HG02798 (cell line): ENCODE measurements around the gene PLPP7.
"Not testable (repeated sequence)": the region's sequence is repeated elsewhere in the genome, so short reads cannot be mapped to it uniquely, and the experiment has no call there.

Experiments used
- ATAC-seq: cut with Tn5 transposase; IDR thresholded peaks from one replicate; pipeline ENCODE4 v1.9.1; 2021; ENCODE audit warnings: mild to moderate bottlenecking; ENCODE audit not compliant: unreplicated experiment, poor library complexity

The PLPP7 gene

DNA sequence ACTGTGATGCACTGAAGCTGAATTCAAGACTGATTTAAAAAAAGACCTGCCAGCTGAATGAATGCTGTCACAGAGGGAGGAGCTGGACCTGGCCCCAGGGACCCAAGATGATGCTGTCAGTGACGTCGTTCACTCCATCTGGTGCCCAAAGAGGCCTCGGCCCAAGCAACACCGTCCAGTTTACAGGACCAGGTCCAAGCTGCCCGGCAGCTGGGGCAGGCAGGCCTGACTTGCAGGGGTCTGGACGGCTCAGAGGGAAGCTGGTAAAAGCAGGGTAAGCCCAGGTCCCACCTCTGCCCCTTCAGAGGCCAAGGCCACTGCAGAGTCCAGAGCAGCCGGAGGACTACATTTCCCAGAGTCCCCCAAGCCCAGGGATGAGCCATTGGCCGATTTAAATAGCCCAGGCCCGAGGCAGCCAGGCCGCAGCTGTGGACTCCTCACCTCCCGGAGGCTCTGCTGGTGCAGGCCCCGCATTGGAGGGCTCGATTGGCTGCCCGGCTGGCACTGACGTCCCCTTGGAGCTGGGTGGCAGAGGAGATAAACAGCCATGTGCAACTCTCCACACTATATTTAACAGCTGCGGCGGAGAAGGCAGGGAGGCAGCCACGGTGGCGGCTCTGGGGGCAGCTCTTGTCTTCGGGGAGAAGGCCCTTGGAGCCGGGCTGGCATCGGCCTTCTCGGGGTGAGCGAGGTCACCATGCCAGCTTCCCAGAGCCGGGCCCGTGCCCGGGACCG is at the start of gene PLPP7:
Gene PLPP7, plus strand, starts transcription at position 423 of the 735 bp plus-strand sequence. Its CDS starts 275 bp downstream, at position 698.
- ATAC-seq = no peak

DNA sequence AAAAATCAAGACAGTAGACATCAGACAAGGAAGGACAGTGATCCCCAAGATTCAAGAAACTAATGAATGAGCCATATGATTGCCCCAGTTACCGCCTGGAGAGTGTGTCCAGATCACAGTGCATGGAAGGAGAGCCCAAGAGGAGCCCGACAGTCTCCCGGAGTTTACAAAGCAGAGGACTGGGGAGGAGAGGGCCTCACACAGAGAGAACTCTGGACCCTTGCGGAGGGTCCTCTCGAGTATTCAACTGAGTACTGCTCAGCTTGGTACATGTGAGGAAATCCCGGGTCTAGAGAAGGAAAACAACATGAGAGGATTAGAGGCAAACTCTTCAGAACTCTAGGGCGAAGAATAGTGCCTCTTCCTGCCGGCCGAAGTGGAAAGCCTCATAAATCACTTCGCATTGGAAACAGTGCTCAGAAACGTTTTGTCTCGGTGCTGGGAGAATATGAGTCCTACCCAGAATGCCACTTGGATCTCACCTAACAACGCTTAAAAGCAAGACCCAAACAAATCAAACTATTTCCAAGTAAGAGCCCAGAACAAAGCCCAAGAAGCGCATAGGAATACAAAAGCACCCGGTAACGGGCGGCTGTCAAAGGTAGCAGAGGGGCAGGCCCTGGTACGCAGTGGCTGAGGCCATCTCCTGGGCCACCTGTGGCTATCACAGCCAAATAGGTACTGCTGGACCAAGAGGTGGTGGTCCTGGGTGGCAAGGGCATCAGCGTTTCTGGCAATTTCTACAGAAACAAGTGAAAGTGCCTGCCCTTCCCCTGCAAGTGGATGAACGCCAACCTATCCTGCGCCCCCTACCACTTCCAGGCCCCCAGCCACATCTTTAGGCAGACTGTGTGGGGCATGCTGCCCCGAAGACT is 49.2 kb upstream of the PLPP7 start:
- ATAC-seq = no peak

DNA sequence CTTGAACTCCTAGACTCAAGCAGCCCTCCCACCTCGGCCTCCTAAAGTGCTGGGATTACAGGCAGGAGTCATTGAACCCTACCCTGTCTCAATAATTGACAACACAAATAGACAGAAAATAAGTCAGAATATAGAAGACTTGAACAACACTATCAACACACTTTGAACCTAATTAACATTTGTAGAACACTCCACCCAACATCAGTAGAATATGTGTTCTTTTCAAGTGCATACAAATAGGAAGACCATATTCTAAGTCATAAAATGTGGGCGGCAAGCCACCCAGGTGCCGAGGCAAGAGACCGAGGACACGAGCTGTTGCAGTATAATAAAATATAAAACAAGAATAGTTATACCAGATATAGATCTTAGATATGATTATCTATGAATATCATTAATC is 45.2 kb upstream of the PLPP7 start:
- ATAC-seq = not testable (repeated sequence)

DNA sequence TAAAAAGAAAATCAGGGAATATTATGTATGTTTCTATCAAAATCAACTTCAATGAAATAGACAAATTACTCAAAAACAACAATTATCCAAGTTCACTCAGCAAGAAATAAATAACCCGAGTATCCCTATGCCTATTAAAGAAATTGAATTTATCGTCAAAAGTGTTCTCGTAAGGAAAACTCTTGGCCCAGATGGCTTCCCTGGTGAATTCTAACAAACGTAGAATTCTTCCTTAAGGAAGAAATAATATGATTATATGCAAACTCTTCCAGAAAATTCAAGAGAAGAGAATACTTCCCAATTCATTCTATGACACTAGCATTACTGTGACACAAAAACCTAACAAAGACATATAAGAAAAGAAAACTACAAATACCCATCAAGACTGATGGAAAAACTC is 42.9 kb upstream of the PLPP7 start:
- ATAC-seq = no peak

DNA sequence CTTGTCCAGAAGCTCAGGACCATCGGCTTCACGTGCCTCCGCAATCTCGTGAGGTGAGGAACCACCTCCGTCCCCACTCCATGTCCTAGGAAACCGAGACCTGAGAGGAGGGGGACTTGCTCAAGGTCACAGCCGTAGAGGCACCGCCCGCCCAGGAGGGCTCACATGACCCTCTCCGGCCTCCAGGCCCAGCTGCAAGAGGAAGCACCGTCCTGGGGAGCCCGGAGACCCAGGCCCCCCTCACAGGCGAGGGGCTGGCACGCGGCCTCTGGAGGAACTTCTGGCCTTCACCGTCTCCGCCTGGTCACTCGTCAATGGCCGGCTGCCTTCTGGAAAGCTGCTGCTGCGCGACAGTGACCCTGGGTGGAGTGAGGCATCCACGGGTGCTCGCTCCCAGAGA is 37.4 kb upstream of the PLPP7 start:
- no peak for ATAC-seq

DNA sequence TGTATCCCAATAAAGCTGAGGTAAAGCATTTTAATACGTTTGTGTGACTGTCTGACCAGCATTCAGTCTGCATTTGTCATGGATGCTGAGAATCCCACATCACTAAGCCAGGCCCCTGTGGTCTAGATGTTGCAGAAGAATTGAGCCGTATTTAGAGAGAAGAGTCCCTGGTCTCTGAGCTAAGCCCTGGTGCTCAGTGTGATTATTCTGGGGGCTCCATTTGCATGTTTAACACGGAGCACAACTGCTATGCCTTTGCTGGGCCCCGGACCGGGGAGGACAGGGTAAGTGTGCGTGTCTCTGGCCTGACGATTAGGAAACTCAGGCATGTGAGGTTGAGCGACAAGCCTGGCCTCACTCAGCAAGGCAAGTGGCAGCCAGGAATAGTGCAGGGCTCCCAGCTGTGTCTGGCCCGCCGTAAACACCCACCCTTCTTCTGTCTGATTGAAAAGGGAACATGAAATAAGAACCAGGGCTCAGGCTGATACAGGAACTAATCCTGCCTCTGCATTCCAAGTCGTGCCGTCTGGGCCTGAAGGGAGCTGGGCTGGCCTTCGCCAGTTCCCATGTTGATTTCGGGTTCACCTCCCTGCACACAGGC is 35.5 kb upstream of the PLPP7 start:
- no peak for ATAC-seq

DNA sequence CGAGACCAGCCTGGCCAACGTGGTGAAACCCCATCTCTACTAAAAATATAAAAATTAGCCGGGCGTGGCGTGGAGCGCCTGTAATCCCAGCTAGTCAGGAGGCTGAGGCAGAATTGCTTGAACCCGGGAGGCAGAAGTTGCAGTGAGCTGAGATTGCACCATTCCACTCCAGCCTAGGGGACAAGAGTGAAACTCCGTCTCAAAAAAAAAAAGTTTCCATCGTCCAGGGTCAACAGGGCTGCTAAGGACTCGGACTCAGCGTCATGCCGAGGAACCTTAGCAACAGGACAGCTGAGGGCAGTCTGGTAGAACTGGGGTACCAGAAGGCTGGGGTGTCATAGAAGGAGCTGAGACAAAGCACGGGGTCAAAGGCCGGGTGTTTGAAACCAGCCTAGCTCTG is 34.9 kb upstream of the PLPP7 start:
- no peak for ATAC-seq

DNA sequence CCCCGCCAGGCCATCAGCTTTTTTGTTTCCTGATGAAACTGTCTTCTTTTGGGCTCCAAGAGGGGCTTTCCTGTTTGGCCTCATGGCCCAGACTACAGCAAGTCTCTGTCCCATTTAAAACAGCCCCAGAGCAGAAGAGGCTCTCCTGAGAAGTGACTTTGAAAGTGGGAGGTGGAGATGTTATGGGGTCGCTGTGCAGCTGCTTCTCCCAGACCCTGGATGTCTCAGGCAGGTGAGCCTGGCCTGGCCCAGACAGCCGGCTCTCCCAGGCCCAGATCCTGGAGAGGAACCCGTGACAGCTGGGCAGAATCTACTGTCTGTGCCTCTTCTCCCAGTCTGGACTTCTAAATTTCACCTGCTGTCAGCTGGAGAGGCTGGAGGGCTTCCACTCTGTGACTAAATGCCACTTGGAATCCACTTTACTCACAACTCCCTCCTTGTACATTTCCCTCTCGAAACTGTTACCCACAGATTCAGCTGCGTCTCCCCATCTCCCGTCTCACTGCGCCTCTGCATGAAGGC is 33.8 kb upstream of the PLPP7 start:
- ATAC-seq = no peak

DNA sequence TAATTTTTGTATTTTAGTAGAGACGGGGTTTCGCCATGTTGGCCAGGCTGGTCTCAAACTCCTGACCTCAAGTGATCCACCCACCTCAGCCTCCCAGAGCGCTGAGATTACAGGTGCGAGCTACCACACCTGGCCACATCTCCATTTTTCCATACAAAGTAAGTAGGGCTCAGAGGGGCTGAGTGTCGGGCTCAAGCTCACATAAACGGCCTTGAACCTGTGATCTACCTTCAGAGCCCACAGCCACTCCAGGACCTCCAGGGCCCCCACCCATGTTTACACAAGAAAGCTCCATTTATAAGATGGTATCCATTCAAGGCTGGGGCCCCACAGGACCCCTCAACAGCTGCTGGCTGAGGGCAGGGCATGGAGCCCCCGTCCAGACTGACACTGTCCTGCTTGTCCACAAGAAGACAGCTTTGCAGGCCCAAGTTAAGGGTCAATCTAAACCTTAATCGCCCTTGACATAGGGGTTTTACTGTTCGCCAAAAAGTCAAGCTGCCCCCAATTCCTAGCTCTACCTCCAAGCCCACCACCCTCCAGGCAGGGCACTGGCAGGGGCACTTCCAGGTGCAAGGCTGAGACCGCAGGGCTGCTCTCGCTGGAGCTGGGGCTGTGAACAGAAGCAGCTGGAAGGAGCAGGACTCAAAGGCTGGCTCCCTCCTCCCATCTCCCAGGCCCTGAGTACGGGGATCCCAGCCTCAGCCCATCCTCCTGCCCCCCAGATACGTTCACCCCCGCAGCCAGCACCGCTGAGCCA is 32.1 kb upstream of the PLPP7 start:
- ATAC-seq = no peak

DNA sequence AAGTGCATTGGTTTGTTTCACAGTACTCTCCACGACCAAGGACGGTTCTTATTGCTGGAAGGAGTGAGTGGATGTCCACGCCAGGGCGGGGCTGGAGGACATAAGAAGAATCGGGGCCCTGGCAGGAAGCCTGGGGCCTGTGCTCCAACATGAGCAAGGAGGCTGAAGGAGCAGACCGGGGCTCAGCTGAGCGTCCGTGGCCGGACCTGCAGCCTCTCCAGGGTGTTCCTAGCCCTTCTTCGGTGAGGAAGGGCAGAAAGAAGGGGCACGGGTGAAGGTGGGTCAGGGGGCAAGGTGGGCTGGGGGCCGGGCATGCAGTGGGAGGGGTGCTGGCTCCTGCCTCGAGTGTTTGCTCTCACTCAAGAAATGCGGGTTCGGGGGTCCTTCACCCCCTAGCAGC is 31.3 kb upstream of the PLPP7 start:
- no peak for ATAC-seq

DNA sequence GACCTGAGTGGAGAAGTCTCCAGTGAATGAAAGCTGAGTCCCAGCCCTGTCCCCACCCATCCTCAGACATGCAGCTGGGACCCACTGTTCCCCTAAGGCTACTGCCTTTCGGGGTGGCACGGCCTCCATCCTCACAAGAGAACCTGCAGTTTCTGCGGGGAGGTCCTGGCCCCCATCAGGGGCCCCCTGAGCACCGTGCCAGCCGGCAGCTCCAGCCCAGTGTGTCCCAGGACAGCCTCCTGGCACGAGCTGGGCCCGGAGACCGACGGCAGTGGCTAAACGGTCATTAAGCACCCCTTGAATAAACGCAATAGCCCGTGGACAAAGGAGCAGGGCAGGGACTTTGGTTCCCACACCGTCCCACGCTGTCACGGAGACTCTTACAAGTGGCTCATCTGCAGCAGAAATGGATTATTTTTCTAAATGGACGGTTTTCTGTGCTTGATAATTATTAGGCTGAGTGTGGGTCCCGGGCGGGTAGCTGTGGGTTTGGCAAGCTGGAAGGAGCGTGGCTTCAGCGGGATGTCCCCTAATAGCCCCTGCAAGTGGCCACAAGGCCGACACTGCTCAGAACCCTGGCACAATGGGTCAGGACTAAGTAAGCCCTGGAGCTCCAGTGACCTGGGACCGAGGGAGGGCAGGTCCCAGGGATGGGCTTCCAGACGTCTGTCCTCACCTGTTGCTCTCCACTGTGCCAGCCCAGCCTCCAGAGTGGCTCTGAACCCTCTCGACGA is 30.7 kb upstream of the PLPP7 start:
- no peak for ATAC-seq

DNA sequence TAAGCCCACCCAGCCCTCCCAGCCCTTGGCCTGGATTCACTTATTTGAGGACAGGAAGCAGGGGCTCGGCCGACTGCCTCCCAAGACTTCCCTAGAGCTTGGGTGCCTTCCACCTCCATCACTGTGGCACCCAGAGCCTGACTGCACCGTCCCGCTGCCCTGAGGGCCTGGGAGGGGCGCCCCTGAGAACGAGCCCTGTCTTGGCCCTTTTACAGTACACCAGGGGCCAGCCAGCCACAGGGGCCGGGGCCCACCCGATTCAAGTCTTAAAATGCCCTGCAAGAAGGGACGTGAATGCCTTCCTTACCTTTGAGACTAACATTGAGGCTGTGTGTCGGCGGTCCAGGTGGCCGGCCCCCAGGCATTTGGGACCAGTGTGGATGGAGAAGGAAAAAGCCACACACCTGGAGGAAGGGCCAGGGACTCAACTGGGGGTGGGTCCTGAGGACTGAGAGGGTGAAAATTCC is 30.1 kb upstream of the PLPP7 start:
- ATAC-seq = no peak

DNA sequence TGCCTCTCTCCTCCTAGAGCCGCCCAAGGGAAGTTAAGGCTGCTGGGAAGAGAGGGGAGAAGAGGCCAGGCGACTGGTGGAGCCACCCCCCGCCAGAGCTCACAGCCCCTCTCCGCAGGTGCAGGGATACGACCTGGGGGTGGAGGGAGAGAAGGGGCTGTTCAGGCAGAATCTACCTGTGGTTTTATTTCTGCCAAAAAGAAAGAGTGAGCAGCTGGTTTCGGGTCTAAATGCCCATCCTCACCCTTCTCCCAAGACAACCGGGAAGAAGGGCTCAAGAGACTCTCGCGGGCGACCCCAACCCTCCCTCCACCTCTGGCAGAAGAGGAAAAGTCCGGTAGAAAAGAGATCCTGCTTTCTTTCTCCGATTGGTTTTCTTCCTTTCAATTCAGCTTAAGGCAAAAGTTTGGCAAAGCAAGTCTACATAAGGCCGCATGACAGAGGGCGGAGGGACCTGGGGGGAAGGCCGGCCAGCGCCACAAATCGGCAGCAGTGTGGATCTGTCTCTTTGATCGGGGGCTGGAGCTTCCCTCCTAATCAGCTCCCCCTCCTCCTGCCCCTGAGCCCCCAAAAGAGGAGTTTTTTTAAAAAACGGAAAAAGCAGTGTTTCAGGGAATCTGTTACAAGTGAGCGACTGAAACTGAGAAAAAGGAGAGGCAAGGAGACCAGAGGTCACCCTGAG is 29.5 kb upstream of the PLPP7 start:
- no peak for ATAC-seq

DNA sequence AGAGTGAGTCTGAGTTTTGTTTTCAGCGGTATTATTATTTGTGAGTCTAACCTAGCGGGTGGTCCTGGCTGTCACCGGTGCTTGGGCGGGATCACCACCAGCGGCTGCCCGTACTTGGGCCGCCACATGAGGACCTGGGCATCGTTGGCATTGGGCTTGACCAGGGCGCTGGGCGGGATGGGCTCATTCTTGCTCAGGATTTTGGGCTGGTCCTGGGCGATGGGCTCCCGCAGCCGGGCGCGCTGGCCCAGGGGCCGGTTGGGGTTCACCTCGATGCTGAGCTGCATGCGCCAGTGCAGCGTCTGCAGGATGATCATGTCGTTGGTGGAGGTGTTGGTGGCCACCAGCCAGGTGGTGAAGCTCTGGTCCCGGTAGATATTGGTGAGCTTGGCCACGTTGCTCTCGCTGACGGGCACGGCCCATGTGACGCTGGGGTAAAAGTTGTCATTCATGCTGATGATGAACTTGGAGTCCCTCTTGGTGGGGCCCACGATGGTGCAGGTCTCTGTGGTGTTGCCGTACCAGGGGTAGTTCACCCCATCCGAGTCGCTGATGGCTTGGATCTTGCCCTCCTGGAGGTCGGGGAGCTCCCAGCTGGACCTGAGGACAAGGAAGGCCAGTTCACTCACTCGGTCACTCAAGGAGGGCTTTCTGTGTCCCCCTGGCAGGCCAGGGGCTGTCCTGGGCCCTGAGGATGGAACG is 28.6 kb upstream of the PLPP7 start:
- no peak for ATAC-seq

DNA sequence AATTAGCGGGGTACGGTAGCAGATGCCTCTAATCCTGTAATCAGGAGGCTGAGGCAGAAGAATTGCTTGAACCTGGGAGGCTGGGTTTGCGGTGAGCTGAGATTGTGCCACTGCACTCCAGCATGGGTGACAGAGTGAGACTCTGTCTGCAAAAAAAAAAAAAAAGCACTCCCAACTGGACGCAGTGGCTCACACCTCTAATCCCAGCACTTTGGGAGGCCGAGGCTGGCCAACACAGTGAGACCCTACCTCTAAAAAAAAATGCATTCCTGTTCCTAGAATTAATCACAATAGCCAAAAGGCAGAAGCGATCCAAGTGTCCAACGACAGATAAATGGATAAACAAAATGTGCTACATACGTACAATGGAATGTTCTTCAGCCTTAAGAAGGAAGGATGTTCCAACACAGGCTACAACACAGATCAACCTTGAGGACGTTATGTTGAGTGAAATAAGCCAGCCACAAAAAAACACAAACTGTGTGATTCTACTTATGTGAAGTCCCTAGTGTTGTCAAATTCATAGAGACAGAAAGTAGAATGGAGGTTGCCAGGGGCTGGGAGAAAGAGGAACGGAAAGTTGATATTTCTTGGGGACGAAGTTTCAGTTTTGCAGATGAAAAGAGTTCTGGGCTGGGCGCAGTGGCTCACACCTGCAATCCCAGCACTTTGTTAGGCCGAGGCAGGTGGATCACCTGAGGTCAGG is 27.0 kb upstream of the PLPP7 start:
- ATAC-seq = peak; percentile 52

DNA sequence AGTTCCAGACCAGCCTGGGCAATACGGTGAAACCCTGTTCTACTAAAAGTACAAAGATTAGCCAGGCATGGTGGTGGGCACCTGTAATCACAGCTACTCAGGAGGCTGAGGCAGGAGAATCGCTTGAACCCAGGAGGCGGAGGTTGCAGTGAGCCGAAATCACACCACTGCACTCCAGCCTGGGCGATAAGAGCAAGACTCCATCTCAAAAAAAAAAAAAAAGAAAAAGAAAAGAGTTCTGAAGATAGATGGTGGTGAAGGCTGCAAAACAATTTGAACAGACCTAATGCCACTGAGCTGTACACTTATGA is 26.5 kb upstream of the PLPP7 start:
- not testable (repeated sequence) for ATAC-seq

DNA sequence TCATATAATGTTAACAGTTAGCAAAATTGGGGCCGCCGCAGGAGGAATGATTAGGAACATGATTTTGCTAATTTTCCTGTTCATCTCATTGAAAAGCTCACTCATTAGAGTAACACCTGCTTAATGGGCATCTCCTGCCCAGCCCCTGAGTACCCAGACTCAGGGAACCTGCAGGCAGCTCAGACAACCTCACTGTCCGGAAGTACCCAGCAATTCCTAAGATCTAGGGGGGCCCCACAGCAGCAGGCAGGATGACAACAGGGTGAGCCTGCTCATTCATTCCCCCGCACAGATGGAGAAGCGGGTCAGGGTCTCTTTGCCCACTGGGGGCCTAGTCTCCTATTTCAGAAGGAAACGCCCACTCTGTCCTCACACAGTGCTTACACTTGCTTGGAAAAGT is 25.8 kb upstream of the PLPP7 start:
- no peak for ATAC-seq

DNA sequence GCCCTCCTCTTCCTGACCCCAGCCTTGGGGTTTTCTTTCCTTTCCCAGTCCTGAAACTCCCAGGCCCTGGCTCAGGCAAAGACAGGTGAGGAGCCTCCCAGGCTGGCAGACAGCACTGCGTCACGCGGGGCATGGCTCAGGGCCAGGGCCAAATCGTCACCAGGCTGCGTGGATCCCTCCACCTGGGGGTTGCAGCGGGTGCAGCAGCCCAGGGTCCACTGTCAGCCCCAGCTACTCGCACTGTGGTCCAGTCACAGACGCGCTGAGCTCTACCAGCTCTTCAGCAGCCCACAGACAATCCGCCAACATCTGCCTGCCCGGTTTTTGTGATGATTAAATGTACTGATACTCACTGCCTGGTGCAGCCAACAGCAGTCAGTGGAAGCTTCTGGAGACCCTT is 25.3 kb upstream of the PLPP7 start:
- no peak for ATAC-seq
